Nephron (organoid): ENCODE results near the gene C19orf47.

Source experiments
- H3K27ac Mint-ChIP-seq, 3 experiments: 2 replicates each; pipeline ENCODE4 v1.8.0; 2020; ENCODE audit warnings: mixed read lengths in 3 of 3, mild to moderate bottlenecking in 2 of 3, moderate library complexity in 1 of 3
- H3K27me3 Mint-ChIP-seq: 2 replicates; pipeline ENCODE4 v1.8.0; 2021; ENCODE audit warnings: low read depth, mild to moderate bottlenecking, moderate library complexity, mixed read lengths
- H3K36me3 Mint-ChIP-seq: 2 replicates; pipeline ENCODE4 v1.8.0; 2020; ENCODE audit warnings: low read depth, mixed read lengths
- H3K4me1 Mint-ChIP-seq: 2 replicates; pipeline ENCODE4 v1.8.0; 2020; ENCODE audit warnings: mixed read lengths
- H3K4me3 Mint-ChIP-seq, 3 experiments: 2 replicates each; pipeline ENCODE4 v1.8.0; 2020; ENCODE audit warnings: mild to moderate bottlenecking in 3 of 3, mixed read lengths in 3 of 3, moderate library complexity in 2 of 3
- H3K9me3 Mint-ChIP-seq: 2 replicates; pipeline ENCODE4 v1.8.0; 2020; ENCODE audit warnings: mixed read lengths
- CTCF ChIP-seq, 3 experiments: fragments of 200-600 bp; sonication (generic); IDR thresholded peaks; one replicate each; pipeline ENCODE4 v1.5.0; 2021; ENCODE audit warnings: antibody characterized with exemption in 3 of 3; ENCODE audit not compliant: unreplicated experiment in 3 of 3

Gene C19orf47

GRCh38 chr19:40365613-40366401 lies 17.6 kb upstream of the C19orf47 start:
- Mint-ChIP-seq H3K27ac (peak overlapping the region; percentile 81 to 93 (median 87)), H3K36me3 (peaks cover 17% of the 10 kb centered on the region), H3K27me3 (no peaks in the 10 kb centered on the region), H3K4me3 (peak overlapping the region; percentile 83 to 89 (median 88)), H3K9me3 (no peaks in the 10 kb centered on the region), H3K4me1 (peaks cover 41% of the 10 kb centered on the region)
- no peak for TF ChIP-seq CTCF (IDR thresholded peaks at IDR 0.05; ENCODE audit: unreplicated experiment in 3 of 3)

GRCh38 chr19:40365010-40365409 lies 16.8 kb upstream of the C19orf47 start:
- Mint-ChIP-seq H3K4me1 (peaks cover 36% of the 10 kb centered on the region), H3K36me3 (peaks cover 9% of the 10 kb centered on the region), H3K27ac (peak overlapping the region; percentile 81 to 93 (median 87)), H3K9me3 (no peaks in the 10 kb centered on the region), H3K27me3 (no peaks in the 10 kb centered on the region), H3K4me3 (peak overlapping the region; percentile 83 to 89 (median 88))
- TF ChIP-seq CTCF (IDR thresholded peaks at IDR 0.05; ENCODE audit: unreplicated experiment in 3 of 3): no peak

- no peak for TF ChIP-seq CTCF (IDR thresholded peaks at IDR 0.05; ENCODE audit: unreplicated experiment in 3 of 3)
- peak overlapping the region in 1 of 3 experiments; percentile 44 for H3K4me3 Mint-ChIP-seq
- peak overlapping the region; percentile 28 to 64 (median 51) for H3K27ac Mint-ChIP-seq
- H3K36me3 Mint-ChIP-seq: peaks cover 8% of the 10 kb centered on the region
- H3K27me3 Mint-ChIP-seq: no peaks in the 10 kb centered on the region
- peaks cover 33% of the 10 kb centered on the region for H3K4me1 Mint-ChIP-seq
- no peaks in the 10 kb centered on the region for H3K9me3 Mint-ChIP-seq
These were observed 14.9 kb upstream of the C19orf47 start for GRCh38 chr19:40363069-40363468.

GRCh38 chr19:40362160-40362559 lies 14.0 kb upstream of the C19orf47 start:
- peaks cover 30% of the 10 kb centered on the region for H3K4me1 Mint-ChIP-seq
- no peaks in the 10 kb centered on the region for H3K27me3 Mint-ChIP-seq
- peaks cover 7% of the 10 kb centered on the region for H3K36me3 Mint-ChIP-seq
- peak overlapping the region in 1 of 3 experiments; percentile 77 for H3K27ac Mint-ChIP-seq
- no peak overlapping the region for H3K4me3 Mint-ChIP-seq
- no peak for TF ChIP-seq CTCF (IDR thresholded peaks at IDR 0.05; ENCODE audit: unreplicated experiment in 3 of 3)
- H3K9me3 Mint-ChIP-seq: no peaks in the 10 kb centered on the region

GRCh38 chr19:40360708-40361241 lies 12.6 kb upstream of the C19orf47 start:
- Mint-ChIP-seq H3K4me3 (no peak overlapping the region), H3K27me3 (no peaks in the 10 kb centered on the region), H3K36me3 (peaks cover 3% of the 10 kb centered on the region), H3K4me1 (peaks cover 32% of the 10 kb centered on the region), H3K27ac (no peak overlapping the region), H3K9me3 (no peaks in the 10 kb centered on the region)
- TF ChIP-seq CTCF (IDR thresholded peaks at IDR 0.05; ENCODE audit: unreplicated experiment in 3 of 3): no peak
